Measurements from ENCODE around the gene ADGB. TPM values are rescaled to one million over a fixed set of nuclear protein-coding genes. Genes with fewer than 3 reads are reported as not detected.

Gene ADGB
- total RNA-seq, 2 experiments from 2014 or later: not detected

GRCh38 chr6:146666909-146667308 is 68.1 kb downstream of the ADGB start:
- Mint-ChIP-seq H3K9me3 (peaks cover 3% of the 10 kb centered on the region), H3K36me3 (ENCODE audit: low read depth) (no peaks in the 10 kb centered on the region), H3K4me1 (ENCODE audit: low read depth) (no peaks in the 10 kb centered on the region), H3K27ac (no peak overlapping the region), H3K27me3 (peaks cover 32% of the 10 kb centered on the region), H3K4me3 (no peak overlapping the region)
- Histone ChIP-seq H3K27me3 (ENCODE audit: control insufficient read depth in 1 of 2, insufficient read depth in 2 of 2, low read length in 2 of 2) (no peaks in the 10 kb centered on the region), H3K9me3 (ENCODE audit: control insufficient read depth in 1 of 2, insufficient read depth in 1 of 2, low read length in 2 of 2) (no peaks in the 10 kb centered on the region), H3K4me1 (ENCODE audit: insufficient read depth, low read length) (no peaks in the 10 kb centered on the region), H3K36me3 (ENCODE audit: insufficient read depth, low read length) (no peaks in the 10 kb centered on the region), H3K4me3 (ENCODE audit: low read length) (no peak overlapping the region), H3K27ac (ENCODE audit: low read depth in 1 of 2, low read length in 2 of 2) (no peak overlapping the region)
- TF ChIP-seq CTCF (IDR thresholded peaks at IDR 0.05): no peak
- ATAC-seq (ENCODE audit: poor library complexity) (no peak), DNase-seq (no peak)
- CTCF ChIA-PET: no interaction called here
- intact Hi-C loops (cut with DNase I, micrococcal nuclease): no loop called here
- POLR2A ChIA-PET: no interaction called here

GRCh38 chr6:146670161-146670560 is 71.4 kb downstream of the ADGB start:
- no peak for TF ChIP-seq CTCF (IDR thresholded peaks at IDR 0.05)
- H3K27me3 Mint-ChIP-seq: peaks cover 27% of the 10 kb centered on the region
- DNase-seq (no peak), ATAC-seq (ENCODE audit: poor library complexity) (no peak)
- no peak overlapping the region for H3K27ac Mint-ChIP-seq
- no peak overlapping the region for H3K4me3 Mint-ChIP-seq
- ChIA-PET POLR2A (no interaction called here), CTCF (no interaction called here)
- Histone ChIP-seq H3K27ac (ENCODE audit: low read depth in 1 of 2, low read length in 2 of 2) (no peak overlapping the region), H3K36me3 (ENCODE audit: insufficient read depth, low read length) (no peaks in the 10 kb centered on the region), H3K4me3 (ENCODE audit: low read length) (no peak overlapping the region), H3K9me3 (ENCODE audit: control insufficient read depth in 1 of 2, insufficient read depth in 1 of 2, low read length in 2 of 2) (no peaks in the 10 kb centered on the region), H3K27me3 (ENCODE audit: control insufficient read depth in 1 of 2, insufficient read depth in 2 of 2, low read length in 2 of 2) (no peaks in the 10 kb centered on the region), H3K4me1 (ENCODE audit: insufficient read depth, low read length) (no peaks in the 10 kb centered on the region)
- no peaks in the 10 kb centered on the region for H3K9me3 Mint-ChIP-seq
- H3K36me3 Mint-ChIP-seq (ENCODE audit: low read depth): no peaks in the 10 kb centered on the region
- intact Hi-C loops (cut with DNase I, micrococcal nuclease): no loop called here
- H3K4me1 Mint-ChIP-seq (ENCODE audit: low read depth): no peaks in the 10 kb centered on the region

- H3K4me1 Mint-ChIP-seq (ENCODE audit: low read depth): no peaks in the 10 kb centered on the region
- H3K36me3 ChIP-seq (ENCODE audit: insufficient read depth, low read length): no peaks in the 10 kb centered on the region
- peaks cover 21% of the 10 kb centered on the region for H3K27me3 Mint-ChIP-seq
- no peaks in the 10 kb centered on the region for H3K27me3 ChIP-seq (ENCODE audit: control insufficient read depth in 1 of 2, insufficient read depth in 2 of 2, low read length in 2 of 2)
- no peaks in the 10 kb centered on the region for H3K36me3 Mint-ChIP-seq (ENCODE audit: low read depth)
- H3K9me3 ChIP-seq (ENCODE audit: control insufficient read depth in 1 of 2, insufficient read depth in 1 of 2, low read length in 2 of 2): no peaks in the 10 kb centered on the region
- H3K9me3 Mint-ChIP-seq: no peaks in the 10 kb centered on the region
- no peak overlapping the region for H3K27ac ChIP-seq (ENCODE audit: low read depth in 1 of 2, low read length in 2 of 2)
- POLR2A ChIA-PET: no interaction called here
- DNase-seq: no peak
- no peak for TF ChIP-seq CTCF (IDR thresholded peaks at IDR 0.05)
- no peak overlapping the region for H3K4me3 ChIP-seq (ENCODE audit: low read length)
- no peaks in the 10 kb centered on the region for H3K4me1 ChIP-seq (ENCODE audit: insufficient read depth, low read length)
- no peak overlapping the region for H3K4me3 Mint-ChIP-seq
- ATAC-seq (ENCODE audit: poor library complexity): no peak
- CTCF ChIA-PET: no interaction called here
- no peak overlapping the region for H3K27ac Mint-ChIP-seq
- intact Hi-C loops (cut with DNase I, micrococcal nuclease): no loop called here
These were observed 74.3 kb downstream of the ADGB start for GRCh38 chr6:146673069-146673468.
